GM19023 (cell line): ENCODE measurements around the gene NPR1.
"Not testable (repeated sequence)": the region's sequence is repeated elsewhere in the genome, so short reads cannot be mapped to it uniquely, and the experiment has no call there.

Source experiments
- ATAC-seq: cut with Tn5 transposase; IDR thresholded peaks from one replicate; pipeline ENCODE4 v1.9.1; 2021; ENCODE audit warnings: mild to moderate bottlenecking, moderate library complexity; ENCODE audit not compliant: unreplicated experiment

Gene NPR1

DNA sequence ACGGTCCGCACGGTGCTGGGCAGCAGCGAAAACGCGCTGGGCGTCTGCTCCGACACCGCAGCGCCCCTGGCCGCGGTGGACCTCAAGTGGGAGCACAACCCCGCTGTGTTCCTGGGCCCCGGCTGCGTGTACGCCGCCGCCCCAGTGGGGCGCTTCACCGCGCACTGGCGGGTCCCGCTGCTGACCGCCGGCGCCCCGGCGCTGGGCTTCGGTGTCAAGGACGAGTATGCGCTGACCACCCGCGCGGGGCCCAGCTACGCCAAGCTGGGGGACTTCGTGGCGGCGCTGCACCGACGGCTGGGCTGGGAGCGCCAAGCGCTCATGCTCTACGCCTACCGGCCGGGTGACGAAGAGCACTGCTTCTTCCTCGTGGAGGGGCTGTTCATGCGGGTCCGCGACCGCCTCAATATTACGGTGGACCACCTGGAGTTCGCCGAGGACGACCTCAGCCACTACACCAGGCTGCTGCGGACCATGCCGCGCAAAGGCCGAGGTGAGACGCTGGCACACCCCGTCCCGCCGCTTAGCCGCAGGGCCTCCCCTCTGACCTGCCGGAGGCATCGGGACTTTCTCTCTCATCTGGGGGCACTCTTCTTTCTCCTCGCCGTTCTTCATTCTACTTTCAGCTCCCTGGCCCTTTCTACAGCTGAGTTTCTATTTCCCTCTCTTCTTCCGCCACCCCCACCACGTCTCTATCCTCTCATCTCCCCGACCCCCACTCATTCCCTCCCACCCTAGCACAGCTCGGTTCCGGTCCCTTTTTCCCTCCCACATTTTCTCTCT is 1.0 kb downstream of the NPR1 start:
- ATAC-seq = no peak

DNA sequence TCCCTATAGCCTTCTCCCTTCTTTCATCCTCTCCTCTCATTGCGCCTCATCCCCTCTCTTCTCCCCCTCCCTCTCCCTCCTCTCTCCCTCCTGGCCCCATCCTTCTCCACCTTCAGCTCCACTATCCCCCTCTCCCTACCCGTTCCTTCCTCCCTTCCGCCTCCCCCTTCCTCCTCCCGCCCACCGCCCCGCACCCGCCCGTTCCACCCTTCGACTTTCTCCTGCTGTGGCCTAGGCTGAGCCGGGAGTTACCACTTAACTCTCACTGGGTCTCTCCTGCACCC is 1.6 kb downstream of the NPR1 start:
- no peak for ATAC-seq

DNA sequence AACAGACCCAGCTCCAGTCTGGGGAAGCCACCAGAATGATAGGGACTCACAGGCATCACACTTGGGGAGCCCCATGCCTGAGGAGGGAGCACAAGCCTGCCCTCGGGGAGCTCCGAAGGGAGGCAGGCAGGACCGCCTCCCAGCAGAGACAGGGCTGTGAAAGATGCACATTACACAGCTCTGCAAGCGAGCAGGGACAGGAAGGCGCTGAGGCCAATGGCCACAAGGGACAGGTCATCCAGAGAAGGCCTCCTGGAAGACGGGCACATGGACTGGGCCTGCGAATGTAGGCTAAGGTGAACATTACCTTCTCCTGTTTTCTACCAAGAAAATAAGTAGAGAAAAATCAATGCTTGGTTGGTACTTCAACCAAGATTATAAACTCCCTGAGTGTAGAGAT is 4.2 kb downstream of the NPR1 start:
- ATAC-seq = no peak

DNA sequence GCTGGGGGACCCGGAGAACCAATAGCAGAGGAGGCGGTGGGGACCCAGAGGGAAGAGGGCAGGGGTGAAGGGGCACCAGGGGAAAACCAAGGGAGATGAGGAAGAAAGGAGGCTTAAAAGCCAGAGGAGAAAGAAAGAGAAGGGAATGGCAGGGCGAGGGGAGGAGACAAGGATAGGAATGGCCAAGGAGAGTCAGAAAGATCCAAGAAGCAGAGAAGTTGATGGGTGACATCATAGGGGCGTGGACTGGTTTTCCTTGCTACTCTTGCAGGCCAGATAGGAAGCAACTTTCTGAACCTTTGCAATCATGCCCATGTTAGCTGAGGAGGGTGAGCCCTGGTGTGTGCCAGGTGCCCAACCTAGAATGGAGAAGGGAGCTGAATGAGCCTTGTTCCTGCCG is 5.4 kb downstream of the NPR1 start:
- no peak for ATAC-seq

DNA sequence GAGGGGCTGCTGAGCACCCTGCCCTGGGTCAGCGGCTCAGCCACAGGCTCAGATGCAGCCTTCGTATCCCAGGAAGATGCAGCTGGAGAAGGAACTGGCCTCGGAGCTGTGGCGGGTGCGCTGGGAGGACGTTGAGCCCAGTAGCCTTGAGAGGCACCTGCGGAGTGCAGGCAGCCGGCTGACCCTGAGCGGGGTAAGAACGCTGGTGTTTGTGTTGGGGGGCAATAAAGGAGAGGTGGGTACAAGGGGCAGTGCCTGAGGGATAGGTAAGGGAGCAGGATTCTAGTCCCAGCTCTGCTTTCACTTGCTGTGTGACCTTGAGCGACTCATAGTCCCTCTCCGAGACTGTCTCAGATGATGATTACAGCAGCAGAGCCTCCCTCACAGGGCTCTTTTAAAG is 6.4 kb downstream of the NPR1 start:
- no peak for ATAC-seq

DNA sequence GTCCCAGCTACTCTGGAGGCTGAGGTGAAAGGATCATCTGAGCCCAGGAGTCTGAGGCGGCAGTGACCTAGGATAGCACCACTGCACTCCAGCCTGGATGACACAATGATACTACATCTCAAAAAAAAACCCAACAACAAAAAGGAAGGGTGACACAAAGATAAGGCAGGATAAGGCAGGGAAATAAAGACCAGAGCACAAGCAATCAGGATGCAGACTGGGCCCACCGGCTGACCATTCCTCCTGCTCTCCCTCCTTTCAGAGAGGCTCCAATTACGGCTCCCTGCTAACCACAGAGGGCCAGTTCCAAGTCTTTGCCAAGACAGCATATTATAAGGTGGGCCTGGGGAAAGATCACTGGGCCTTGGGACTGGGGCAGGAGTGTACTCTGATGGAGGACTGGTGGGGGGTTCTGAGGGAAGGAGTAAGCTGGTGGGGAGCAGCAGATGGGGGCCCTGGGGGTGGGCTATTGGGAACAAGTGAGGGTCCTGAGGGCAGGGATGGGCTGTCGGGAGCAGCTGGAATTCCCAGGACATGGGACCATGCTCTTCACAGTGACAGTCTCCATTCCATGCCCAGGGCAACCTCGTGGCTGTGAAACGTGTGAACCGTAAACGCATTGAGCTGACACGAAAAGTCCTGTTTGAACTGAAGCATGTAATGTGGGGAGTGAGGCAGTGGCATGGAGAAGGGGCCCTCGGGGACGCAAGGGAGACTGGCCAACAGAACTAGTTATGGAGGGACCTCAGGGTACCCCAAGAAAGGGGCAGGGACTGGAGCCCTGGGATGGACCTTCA is 7.3 kb downstream of the NPR1 start:
- no peak for ATAC-seq

DNA sequence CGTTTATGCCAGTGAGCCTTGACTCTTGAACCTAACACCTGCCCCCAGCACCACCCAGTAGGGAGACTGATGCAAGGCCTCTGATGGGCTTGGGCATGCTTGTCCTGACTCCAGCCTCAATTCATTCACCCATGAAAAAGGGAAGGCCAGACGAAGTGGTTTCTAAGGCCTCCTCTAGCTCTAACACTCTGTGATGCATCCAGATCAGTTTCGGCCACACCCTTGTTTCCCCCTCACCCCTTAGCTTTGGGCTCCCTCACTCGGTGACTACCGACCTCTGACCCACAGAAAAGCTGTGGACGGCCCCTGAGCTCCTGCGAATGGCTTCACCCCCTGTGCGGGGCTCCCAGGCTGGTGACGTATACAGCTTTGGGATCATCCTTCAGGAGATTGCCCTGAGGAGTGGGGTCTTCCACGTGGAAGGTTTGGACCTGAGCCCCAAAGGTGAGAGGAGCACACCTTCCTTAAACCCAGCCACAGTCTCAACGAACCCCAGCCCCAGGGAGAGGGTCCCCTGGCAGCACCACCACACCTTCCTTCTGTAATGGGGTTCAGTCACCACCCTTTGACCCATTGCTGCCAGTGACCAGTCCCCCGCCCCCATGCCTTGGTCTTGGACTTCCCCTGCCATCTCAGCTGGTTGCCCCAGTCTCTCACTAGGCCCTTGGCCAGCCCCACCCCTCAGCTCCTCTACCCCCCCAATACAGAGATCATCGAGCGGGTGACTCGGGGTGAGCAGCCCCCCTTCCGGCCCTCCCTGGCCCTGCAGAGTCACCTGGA is 9.0 kb downstream of the NPR1 start:
- ATAC-seq = no peak

DNA sequence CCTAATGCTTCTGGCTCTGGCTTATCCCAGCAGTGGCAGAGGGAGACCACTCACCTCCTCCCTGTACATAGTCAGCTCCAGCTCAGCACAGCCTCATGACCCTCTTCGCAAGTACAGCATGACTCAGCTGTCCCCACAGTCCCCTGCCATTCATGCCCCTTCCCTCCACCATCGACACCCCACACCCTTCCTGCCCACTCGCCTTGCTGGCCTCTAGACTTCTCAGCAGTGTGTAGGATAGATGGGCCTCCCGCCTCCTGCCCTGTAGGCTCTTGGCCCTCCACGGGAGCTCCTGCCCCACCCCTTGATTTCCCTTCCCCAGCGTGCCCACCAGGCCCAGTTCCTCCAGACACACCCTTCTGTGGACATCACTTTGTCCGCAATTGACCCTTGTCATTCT is 9.8 kb downstream of the NPR1 start:
- no peak for ATAC-seq

DNA sequence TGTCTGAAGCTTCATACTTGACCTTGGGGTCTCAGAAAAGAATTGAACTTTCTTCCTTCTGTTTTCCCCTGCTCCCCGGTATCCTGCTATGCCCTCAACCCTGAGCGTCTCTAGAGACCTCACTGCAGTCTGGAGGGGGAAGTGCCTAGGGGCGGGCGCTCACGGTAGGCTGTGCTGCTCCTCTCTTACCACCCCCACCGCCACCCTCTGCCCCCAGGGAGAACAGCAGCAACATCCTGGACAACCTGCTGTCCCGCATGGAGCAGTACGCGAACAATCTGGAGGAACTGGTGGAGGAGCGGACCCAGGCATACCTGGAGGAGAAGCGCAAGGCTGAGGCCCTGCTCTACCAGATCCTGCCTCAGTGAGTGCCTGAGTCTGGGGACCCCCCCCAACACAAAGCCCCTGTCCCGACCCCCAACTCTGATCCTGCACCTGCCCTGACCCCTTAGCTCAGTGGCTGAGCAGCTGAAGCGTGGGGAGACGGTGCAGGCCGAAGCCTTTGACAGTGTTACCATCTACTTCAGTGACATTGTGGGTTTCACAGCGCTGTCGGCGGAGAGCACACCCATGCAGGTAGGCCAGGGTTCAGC is 10.3 kb downstream of the NPR1 start:
- ATAC-seq = no peak

DNA sequence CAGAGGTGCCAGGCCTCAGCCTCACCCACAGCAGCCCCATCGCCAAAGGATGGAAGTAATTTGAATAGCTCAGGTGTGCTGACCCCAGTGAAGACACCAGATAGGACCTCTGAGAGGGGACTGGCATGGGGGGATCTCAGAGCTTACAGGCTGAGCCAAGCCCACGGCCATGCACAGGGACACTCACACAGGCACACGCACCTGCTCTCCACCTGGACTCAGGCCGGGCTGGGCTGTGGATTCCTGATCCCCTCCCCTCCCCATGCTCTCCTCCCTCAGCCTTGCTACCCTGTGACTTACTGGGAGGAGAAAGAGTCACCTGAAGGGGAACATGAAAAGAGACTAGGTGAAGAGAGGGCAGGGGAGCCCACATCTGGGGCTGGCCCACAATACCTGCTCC is 15.0 kb downstream of the NPR1 start:
- ATAC-seq = no peak

DNA sequence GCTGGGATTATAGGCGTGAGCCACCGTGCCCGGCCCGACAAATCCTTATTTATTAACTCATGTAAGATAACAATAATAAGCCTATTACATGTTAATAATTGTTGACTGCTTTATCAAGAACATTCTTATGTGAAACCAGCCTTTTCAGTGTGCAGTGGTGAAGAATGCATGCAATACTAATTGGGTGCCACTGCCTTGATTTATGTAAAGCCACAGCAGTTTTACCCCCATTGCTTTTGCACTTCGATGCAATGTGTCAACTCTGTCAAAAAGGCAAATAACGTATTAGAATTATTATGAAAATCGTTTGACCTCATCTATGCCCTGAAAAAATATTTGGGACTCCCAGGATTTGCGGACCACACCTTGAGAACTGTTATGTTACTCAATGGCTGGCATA is 18.3 kb downstream of the NPR1 start:
- ATAC-seq = no peak

DNA sequence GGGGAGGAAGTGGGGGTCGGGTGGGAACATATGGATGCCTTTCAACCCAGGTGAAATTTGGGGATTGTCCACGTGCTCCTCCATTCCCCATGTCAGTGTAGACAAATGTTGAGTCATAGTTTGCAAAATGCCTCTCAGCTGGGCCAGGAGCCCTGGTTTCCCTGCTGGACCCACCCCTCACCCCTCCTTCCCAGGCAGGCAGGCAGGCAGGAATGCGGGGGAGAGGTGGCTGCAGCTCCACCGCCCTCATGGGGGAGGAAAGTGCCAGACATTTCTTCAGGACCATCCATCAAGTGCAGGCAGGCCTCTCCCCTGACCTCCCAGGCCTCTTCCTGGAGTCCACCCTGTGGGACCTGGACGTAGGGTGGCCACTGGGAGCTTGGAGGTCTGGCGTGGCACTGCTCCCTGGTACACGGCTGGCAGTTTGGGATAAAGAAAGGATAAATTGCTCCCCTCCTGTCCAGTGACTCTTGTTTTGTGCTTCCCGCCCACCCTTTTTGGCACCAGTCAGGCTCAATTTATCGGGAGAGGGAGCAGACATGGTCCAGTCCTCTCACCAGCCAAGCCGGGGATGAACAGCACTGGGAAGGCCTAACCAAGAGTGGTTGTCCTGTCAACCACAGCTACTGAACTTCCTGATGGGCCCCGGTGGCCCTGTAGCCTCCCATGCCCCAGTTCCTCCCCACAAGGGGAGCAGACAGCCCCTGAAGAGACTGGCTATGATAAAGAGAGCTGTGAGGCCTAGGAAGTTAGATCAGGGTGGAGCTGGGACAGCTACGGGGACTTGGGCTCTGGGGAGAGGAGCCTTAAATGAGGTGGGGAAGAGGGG is 18.9 kb downstream of the NPR1 start:
- no peak for ATAC-seq

DNA sequence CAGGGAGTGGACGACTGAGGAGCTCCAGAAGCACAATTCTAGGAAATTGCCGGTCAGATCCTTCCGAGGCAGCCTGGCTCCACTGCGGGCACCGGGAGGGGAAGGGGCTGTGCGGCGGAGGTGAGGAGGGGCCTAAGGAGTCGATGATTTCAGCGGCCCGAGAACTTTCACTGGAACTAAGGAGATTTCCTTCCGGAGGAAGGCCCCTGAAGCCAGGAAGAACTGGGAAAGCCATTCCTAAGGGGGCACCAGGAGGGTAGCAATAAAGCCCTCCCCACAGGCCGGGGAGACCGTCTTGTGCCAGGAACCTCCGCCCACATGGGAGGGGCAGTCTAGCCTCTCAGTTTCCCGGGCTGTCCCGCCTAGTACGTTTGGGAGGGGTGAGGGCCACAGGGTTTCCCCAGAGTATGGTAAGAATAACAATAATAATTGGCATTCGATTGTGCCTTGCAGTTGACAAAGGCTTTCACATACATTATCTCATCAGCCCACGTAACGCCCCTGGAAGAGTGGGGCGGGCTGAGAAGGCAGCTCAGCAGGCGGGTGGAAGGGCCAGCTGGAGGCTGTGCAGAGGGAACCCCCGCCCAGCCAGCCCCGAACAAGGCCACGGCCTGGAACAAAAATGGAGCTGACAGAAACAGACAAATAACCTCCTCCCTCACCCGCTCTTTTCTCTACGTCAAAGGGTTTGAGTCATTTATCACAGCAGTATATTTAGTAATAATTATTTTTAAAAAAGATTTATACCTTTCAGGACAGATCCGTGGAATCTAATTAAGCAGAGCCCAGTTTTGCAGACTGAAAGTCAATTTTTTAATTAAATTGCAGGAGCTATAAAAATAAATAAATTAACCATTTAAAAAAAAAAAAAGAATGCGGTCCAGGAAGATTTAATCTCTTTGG is 19.8 kb downstream of the NPR1 start:
- ATAC-seq = no peak

DNA sequence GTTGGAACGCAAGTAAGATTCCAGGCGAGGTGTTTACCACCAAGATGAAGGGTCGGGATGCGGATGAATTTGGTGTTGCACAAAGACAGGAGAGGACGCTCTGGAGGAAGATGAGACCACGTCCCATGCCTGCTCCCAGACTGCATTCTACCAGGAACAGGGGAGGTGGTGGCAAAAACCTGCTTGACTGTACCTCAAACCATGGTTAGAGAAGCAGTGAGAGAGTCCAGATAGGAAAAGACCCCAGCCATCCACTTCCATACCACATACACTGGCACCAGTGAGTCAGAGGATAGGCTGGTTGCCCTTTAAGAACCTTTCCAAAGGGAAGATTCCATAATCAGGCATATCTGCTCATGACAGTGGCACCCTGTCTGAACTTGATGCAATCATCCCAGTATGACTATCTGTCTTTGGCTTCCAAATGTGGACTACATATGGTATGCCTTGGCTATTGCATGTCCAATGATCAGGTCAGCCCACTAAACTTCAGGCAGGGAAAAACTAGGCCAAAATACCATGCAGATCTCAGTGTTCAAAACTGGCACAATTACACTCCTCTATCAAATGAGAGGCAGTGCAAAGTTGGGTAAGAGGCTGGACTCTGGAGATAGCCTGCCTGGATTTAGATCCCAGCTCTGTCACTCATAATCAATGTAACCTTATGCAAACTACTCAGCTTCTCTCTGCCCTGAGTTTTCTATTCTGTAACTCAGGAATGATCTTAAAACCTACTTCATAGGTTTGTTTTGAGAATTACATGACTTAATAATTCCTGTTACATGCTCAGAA is 20.6 kb downstream of the NPR1 start:
- no peak for ATAC-seq

DNA sequence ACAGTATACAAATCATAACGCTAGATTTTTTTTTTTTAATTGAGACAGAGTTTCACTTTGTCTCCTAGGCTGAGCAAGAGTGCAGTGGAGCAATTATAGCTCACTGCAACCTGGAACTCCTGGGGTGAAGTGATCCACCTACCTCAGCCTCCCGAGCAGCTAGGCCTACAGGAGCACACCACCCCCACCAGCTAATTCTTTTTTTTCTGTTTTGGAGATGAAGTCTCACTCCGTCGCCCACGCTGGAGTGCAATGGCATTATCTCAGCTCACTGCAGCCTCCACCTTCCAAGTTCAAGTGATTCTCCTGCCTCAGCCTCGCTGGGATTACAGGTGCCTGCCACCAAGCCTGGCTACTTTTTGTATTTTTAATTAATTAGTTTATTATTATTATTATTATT is 21.3 kb downstream of the NPR1 start:
- no peak for ATAC-seq

DNA sequence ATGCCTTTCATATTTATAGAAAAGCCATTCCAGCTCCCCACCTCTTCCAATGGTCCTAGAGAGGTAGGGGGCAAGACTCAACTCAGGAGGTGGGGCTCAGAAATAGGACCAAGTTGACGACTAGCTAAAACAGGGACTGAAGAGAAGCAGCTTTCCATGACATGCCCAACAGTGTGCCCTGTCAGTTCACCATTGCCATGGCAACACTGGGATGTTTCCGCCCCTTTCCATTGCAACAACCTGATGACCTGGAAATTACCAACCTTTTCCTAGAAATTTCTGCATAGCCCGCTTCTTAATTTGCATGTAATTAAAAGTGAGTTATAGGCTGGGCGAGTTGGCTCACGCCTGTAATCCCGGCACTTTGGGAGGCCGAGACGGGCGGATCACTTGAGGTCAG is 27.0 kb downstream of the NPR1 start:
- no peak for ATAC-seq

DNA sequence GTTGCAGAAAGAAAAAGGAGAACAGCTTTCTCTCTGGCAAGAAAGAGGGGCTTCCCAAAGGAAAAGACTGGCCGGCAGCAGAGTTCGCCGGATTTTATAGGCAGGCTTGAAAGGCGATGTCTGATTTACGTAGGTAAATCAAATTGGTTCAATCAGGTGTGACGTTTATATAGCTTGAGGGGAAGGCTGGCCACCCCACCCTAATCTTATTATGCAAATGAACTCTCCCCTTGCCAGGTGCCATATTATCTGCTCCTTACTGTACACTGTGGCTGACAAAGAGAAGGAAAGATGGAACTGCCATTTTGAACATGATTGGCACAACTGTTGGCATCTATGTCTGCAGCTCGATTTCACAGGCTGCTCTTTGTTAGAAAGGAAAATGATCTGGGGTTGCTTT is 32.5 kb downstream of the NPR1 start:
- ATAC-seq = no peak

DNA sequence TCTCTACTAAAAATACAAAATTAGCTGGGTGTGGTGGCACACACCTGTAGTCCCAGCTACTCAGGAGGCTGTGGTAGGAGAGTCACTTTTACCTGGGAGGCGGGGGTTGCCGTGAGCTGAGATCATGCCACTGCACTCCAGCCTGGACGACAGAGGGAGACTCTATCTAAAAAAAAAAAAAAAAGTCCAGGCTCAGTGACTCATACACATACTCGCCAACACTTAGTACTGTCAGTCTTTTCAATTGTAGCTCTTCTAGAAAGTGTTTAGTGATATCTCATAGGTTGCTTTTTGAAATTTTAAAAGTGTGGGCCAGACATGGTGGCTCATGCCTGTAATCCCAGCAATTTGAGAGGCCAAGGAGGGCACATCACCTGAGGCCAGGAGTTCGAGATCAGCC is 37.7 kb downstream of the NPR1 start:
- ATAC-seq = not testable (repeated sequence)

DNA sequence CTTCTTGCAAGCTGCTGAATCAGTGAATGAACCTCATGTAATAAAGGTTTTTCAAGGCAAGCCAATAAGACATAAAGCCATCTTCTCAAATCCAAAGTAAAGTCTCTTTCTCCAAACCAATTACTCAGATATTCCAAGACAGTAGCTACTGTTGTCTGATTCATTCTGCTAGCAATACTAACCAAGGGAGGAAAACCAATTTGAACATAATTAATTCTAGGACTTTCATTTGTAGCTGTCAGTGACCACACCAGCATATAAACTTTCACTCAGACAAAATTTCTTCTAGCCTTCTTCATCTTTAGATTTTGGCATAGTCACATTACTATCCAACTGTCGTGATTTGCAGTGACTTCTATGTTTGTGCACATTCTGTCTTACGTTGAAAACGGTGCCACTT is 38.8 kb downstream of the NPR1 start:
- ATAC-seq = no peak
